WTC11 (cell line): ENCODE results near the gene ADGRG3.

Source experiments
- E2F1 ChIP-seq: sonication (generic); formaldehyde crosslinking; IDR thresholded peaks from 2 replicates; pipeline ENCODE4 v1.8.0; 2022; ENCODE audit warnings: mild to moderate bottlenecking, missing genetic modification reagents
- IRF2 ChIP-seq: sonication (generic); formaldehyde crosslinking; IDR thresholded peaks from 2 replicates; pipeline ENCODE4 v1.8.0; 2022; ENCODE audit warnings: low read depth, missing genetic modification reagents, borderline replicate concordance
- JUN ChIP-seq: sonication (generic); formaldehyde crosslinking; IDR thresholded peaks from 2 replicates; pipeline ENCODE4 v1.8.0; 2023; ENCODE audit warnings: mild to moderate bottlenecking, missing genetic modification reagents
- NFYB ChIP-seq: sonication (generic); formaldehyde crosslinking; conservative IDR thresholded peaks from 2 replicates; pipeline ENCODE4 v1.8.0; 2022; ENCODE audit warnings: low read depth, missing genetic modification reagents
- PRDM15 ChIP-seq: sonication (generic); formaldehyde crosslinking; IDR thresholded peaks from 2 replicates; pipeline ENCODE4 v1.8.0; 2022; ENCODE audit warnings: missing genetic modification reagents
- TCF7 ChIP-seq: sonication (generic); formaldehyde crosslinking; IDR thresholded peaks from 2 replicates; pipeline ENCODE4 v1.8.0; 2022; ENCODE audit warnings: mild to moderate bottlenecking, low read depth, missing genetic modification reagents, moderate library complexity
- ZNF121 ChIP-seq: sonication (generic); formaldehyde crosslinking; IDR thresholded peaks from 2 replicates; pipeline ENCODE4 v1.8.0; 2023; ENCODE audit warnings: missing genetic modification reagents
- TF ChIP-seq, protein P1 (sequence below): fragments of 200-600 bp; IDR thresholded peaks from 2 replicates; pipeline ENCODE4 v1.8.0; 2022; ENCODE audit warnings: antibody characterized with exemption
- TF ChIP-seq, protein P2 (sequence below): sonication (generic); formaldehyde crosslinking; IDR thresholded peaks from 2 replicates; pipeline ENCODE4 v1.8.0; 2023; ENCODE audit warnings: missing genetic modification reagents

DNA sequence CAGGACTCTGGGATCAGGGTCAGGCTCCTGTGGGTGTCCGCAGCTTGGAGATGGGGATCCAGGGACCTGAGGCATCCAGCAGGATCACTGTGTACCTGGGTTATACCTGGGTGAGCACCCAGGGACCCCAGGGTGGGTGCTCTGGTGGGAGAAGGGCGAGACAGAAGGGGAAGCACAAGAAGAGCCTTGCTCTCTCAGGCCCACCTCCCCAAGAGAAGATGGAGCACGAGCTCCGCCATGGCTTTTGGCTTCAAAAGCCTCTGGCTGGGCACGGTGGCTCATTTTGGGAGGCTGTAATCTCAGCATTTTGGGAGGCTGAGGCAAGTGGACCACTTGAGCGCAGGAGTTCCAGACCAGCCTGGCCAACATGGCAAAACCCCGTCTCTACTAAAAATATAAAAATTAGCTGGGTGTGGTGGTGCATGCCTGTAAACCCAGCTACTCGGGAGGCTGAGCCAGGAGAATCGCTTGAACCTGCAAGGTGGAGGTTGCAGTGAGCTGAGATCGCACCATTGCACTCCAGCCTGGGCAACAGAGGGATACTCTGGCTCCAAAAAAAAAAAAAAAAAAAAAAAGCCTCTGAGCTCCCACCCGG is 35.4 kb downstream of the ADGRG3 start:
- TF ChIP-seq, protein P1, sequence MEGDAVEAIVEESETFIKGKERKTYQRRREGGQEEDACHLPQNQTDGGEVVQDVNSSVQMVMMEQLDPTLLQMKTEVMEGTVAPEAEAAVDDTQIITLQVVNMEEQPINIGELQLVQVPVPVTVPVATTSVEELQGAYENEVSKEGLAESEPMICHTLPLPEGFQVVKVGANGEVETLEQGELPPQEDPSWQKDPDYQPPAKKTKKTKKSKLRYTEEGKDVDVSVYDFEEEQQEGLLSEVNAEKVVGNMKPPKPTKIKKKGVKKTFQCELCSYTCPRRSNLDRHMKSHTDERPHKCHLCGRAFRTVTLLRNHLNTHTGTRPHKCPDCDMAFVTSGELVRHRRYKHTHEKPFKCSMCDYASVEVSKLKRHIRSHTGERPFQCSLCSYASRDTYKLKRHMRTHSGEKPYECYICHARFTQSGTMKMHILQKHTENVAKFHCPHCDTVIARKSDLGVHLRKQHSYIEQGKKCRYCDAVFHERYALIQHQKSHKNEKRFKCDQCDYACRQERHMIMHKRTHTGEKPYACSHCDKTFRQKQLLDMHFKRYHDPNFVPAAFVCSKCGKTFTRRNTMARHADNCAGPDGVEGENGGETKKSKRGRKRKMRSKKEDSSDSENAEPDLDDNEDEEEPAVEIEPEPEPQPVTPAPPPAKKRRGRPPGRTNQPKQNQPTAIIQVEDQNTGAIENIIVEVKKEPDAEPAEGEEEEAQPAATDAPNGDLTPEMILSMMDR: no peak
- TF ChIP-seq JUN (CRISPR knock-in tag): no peak
- TF ChIP-seq TCF7 (CRISPR knock-in tag): no peak
- TF ChIP-seq E2F1 (CRISPR knock-in tag): no peak
- TF ChIP-seq NFYB (CRISPR knock-in tag): no peak
- no peak for TF ChIP-seq ZNF121 (CRISPR knock-in tag)
- no peak for TF ChIP-seq IRF2 (CRISPR knock-in tag)
- TF ChIP-seq, protein P2, sequence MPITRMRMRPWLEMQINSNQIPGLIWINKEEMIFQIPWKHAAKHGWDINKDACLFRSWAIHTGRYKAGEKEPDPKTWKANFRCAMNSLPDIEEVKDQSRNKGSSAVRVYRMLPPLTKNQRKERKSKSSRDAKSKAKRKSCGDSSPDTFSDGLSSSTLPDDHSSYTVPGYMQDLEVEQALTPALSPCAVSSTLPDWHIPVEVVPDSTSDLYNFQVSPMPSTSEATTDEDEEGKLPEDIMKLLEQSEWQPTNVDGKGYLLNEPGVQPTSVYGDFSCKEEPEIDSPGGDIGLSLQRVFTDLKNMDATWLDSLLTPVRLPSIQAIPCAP: no peak
- TF ChIP-seq PRDM15 (CRISPR knock-in tag): no peak
